Spinal cord (tissue), 10 donors: ENCODE measurements around the gene EEIG2. TPM values are rescaled to one million over a fixed set of nuclear protein-coding genes. Genes with fewer than 3 reads are reported as not detected.
"Not testable (repeated sequence)": the region's sequence is repeated elsewhere in the genome, so short reads cannot be mapped to it uniquely, and the experiment has no call there.

ENCODE experiments used
- DNase-seq, 6 donors: peaks; one replicate each; pipeline versions ENCODE4 v3.0.0 to v3.0.0-alpha.2; 2013 to 2015; ENCODE audit warnings: low spot score in 6 of 6, low read depth in 4 of 6
- H3K27ac ChIP-seq: one replicate; pipeline ENCODE4 v1.5.1; 2013; ENCODE audit warnings: low read depth, low read length, control low read depth
- H3K27me3 ChIP-seq: one replicate; pipeline ENCODE4 v1.6.1; 2013; ENCODE audit warnings: low read length; ENCODE audit not compliant: control insufficient read depth, insufficient read depth
- H3K36me3 ChIP-seq: one replicate; pipeline ENCODE4 v1.6.1; 2013; ENCODE audit warnings: low read length; ENCODE audit not compliant: control insufficient read depth, insufficient read depth
- H3K4me1 ChIP-seq: one replicate; pipeline ENCODE4 v1.6.1; 2013; ENCODE audit warnings: low read length; ENCODE audit not compliant: control insufficient read depth, insufficient read depth
- H3K4me3 ChIP-seq: one replicate; pipeline ENCODE4 v1.5.1; 2013; ENCODE audit warnings: low read depth, low read length, control low read depth
- H3K9me3 ChIP-seq: one replicate; pipeline ENCODE4 v1.6.1; 2013; ENCODE audit warnings: low read length; ENCODE audit not compliant: control insufficient read depth, insufficient read depth
- WGBS: methylation state at CpG from one replicate; pipeline ENCODE4 v1.1.5; 2013; ENCODE audit warnings: missing lambda C conversion rate; ENCODE audit not compliant: insufficient coverage; 5-methylcytosine and 5-hydroxymethylcytosine counted together
- polyA plus RNA-seq, 2 donors: library from polyadenylated mRNA; unstranded; fragments of 120-200 nt; gene quantifications; one replicate each; pipeline ENCODE4 v1.2.1, GENCODE V29; 2013; ENCODE audit not compliant: insufficient read length in 2 of 2
- total RNA-seq, 2 donors: library from RNA; depleted of rRNA in 1 of 2; stranded (reverse); fragments of 120-200 nt in 1 of 2; fragments of >200 nt in 1 of 2; gene quantifications; one replicate each; pipeline versions ENCODE4 v1.2.3 to v1.2.4, GENCODE V29; 2013 to 2014
- donor health status: healthy.

The EEIG2 gene
- total and polyA plus RNA-seq, 4 donors: 23.2 to 104 (median 30.2) TPM

DNA sequence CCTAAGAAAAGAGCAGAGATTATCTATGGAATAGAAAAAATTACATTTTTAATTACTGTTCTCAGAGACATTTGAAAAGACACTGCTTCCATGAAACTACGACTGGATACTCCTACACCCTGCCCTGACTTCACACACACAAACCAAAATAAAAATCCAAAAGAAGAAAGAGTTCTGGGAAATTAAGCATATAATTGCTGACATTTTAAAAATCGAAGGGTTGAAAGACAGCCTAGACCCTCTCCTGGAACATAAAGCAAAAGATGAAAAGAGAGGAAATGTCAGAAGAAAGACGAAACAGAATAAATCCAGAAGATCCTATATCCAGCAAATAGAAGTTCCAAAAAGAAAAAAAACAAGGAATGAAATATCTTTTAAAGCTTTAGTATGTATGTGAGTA, 32.8 kb upstream of the EEIG2 start:
- WGBS: no CpG with 5 or more reads among the region's 3 CpGs
- Histone ChIP-seq H3K4me3 (no peak overlapping the region), H3K27ac (no peak overlapping the region), H3K9me3 (no peaks in the 10 kb centered on the region), H3K27me3 (no peaks in the 10 kb centered on the region), H3K4me1 (no peaks in the 10 kb centered on the region), H3K36me3 (no peaks in the 10 kb centered on the region)
- DNase-seq: no peak

- Histone ChIP-seq H3K9me3 (no peaks in the 10 kb centered on the region), H3K4me1 (no peaks in the 10 kb centered on the region), H3K27ac (no peak overlapping the region), H3K36me3 (no peaks in the 10 kb centered on the region), H3K27me3 (no peaks in the 10 kb centered on the region), H3K4me3 (no peak overlapping the region)
- 100% methylated on average over 1 of the region's 2 CpGs for WGBS
- DNase-seq: no peak
Measured at GRCh38 chr1:108527837-108528236, 32.1 kb upstream of the EEIG2 start.

DNA sequence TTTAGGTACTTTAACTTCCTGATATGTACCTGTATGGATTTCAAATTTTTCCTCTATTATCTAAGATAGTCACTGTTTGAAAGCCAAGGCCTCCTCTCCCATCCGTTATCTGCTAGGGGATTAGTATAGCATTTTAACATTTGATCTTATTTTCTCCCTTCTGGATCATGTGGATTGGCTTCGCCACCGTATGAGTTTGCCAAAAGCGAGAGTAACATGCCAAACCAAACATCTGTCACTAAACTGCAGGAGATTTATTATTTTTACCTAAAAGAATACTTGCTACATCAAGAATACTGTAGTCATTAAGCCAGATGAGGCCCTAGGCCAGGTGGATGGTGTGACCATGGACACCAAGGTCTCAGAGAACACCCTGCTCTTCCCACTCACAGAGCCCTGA, 28.5 kb upstream of the EEIG2 start:
- H3K36me3 ChIP-seq: no peaks in the 10 kb centered on the region
- no CpG with 5 or more reads among the region's 4 CpGs for WGBS
- no peak overlapping the region for H3K4me3 ChIP-seq
- H3K9me3 ChIP-seq: no peaks in the 10 kb centered on the region
- H3K4me1 ChIP-seq: no peaks in the 10 kb centered on the region
- no peaks in the 10 kb centered on the region for H3K27me3 ChIP-seq
- no peak overlapping the region for H3K27ac ChIP-seq
- DNase-seq: peak in 1 of 6 donors; percentile 27

GRCh38 chr1:108532730-108533129, 27.2 kb upstream of the EEIG2 start:
- no peak overlapping the region for H3K27ac ChIP-seq
- H3K27me3 ChIP-seq: no peaks in the 10 kb centered on the region
- 73% methylated on average over 4 of the region's 4 CpGs for WGBS
- H3K4me3 ChIP-seq: no peak overlapping the region
- H3K36me3 ChIP-seq: no peaks in the 10 kb centered on the region
- H3K9me3 ChIP-seq: no peaks in the 10 kb centered on the region
- DNase-seq: no peak
- H3K4me1 ChIP-seq: no peaks in the 10 kb centered on the region

DNA sequence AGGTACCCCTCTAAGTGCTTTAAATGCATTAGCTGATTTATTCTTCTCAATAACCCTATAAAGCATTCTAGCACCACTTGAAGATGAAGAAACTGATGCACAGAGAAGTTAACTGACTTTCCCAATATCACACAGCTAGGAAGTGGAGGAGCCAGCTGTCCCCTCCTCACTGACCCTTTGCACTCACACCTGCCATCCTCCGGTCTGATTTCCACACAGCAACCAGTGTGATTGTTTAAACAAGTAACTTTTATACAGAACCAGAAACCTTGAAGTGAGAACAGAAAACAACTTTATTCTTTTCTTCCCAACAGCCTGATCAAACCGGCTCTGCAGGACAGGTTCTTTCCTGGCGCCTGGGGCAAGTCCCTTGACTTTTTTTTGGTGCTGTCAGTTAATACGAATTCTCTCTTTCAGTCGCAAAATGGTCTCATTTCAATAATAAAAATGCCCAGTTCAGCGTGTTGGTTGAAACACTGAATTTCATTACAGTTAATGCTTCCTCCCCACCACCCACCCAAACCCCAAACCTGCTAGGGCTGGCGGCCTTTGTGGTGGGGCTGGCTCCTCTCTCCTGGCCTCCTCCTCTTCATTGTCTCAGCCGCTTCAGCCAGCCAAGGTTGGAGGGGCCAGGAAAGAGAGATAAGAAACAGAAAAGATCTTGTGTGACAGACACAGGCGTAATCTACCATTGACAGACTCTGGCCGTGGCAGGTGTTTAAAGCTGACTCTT, 26.4 kb upstream of the EEIG2 start:
- H3K27ac ChIP-seq: no peak overlapping the region
- DNase-seq: no peak
- no peaks in the 10 kb centered on the region for H3K27me3 ChIP-seq
- no peak overlapping the region for H3K4me3 ChIP-seq
- no peaks in the 10 kb centered on the region for H3K9me3 ChIP-seq
- 47% methylated on average over 7 of the region's 10 CpGs for WGBS
- H3K4me1 ChIP-seq: no peaks in the 10 kb centered on the region
- H3K36me3 ChIP-seq: no peaks in the 10 kb centered on the region

GRCh38 chr1:108534759-108535158, 25.1 kb upstream of the EEIG2 start:
- H3K4me3 ChIP-seq: no peak overlapping the region
- H3K27me3 ChIP-seq: no peaks in the 10 kb centered on the region
- no peak for DNase-seq
- H3K27ac ChIP-seq: no peak overlapping the region
- no peaks in the 10 kb centered on the region for H3K9me3 ChIP-seq
- no peaks in the 10 kb centered on the region for H3K4me1 ChIP-seq
- H3K36me3 ChIP-seq: no peaks in the 10 kb centered on the region
- 100% methylated on average over 3 of the region's 3 CpGs for WGBS

DNA sequence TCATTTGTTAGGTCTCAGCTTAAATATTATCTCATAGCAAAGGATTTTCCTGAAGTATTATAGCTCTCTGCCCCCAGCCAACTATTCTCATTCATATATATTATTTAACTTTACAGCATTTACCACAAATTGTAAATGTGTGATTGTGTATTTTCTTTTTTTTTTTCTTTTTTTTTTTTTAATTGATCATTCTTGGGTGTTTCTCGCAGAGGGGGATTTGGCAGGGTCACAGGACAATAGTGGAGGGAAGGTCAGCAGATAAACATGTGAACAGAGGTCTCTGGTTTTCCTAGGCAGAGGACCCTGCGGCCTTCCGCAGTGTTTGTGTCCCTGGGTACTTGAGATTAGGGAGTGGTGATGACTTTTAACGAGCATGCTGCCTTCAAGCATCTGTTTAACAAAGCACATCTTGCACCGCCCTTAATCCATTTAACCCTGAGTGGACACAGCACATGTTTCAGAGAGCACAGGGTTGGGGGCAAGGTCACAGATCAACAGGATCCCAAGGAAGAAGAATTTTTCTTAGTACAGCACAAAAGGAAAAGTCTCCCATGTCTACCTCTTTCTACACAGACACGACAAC, 24.5 kb upstream of the EEIG2 start:
- WGBS: 90% methylated on average over 1 of the region's 6 CpGs
- H3K27ac ChIP-seq, H3K27me3 ChIP-seq, H3K9me3 ChIP-seq, DNase-seq, H3K4me3 ChIP-seq, H3K36me3 ChIP-seq, H3K4me1 ChIP-seq: not testable (repeated sequence)

- H3K27ac ChIP-seq, H3K36me3 ChIP-seq, H3K9me3 ChIP-seq, H3K27me3 ChIP-seq, H3K4me3 ChIP-seq, DNase-seq, H3K4me1 ChIP-seq: not testable (repeated sequence)
- 93% methylated on average over 7 of the region's 27 CpGs for WGBS
Measured at GRCh38 chr1:108536021-108536420, 23.9 kb upstream of the EEIG2 start.

DNA sequence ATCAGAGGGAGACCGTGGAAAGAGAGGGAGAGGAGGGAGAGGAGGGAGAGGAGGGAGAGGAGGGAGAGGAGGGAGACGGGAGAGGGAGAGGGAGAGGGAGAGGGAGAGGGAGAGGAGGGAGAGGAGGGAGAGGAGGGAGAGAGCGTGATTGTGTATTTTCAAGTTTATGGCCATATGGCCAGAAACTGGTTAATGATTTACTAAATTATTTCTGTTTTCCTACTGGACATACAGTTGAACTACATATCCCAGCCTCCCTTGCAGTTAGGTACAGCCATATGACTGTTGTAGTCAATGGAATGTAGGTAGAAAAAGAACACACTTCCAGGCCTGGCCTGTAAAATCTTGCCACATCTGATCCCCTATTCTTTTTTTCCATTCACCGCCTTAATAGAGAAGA, 23.1 kb upstream of the EEIG2 start:
- H3K27ac ChIP-seq, H3K36me3 ChIP-seq, H3K27me3 ChIP-seq, H3K4me3 ChIP-seq, H3K4me1 ChIP-seq, H3K9me3 ChIP-seq, DNase-seq: not testable (repeated sequence)
- WGBS: no CpG with 5 or more reads among the region's 4 CpGs

DNA sequence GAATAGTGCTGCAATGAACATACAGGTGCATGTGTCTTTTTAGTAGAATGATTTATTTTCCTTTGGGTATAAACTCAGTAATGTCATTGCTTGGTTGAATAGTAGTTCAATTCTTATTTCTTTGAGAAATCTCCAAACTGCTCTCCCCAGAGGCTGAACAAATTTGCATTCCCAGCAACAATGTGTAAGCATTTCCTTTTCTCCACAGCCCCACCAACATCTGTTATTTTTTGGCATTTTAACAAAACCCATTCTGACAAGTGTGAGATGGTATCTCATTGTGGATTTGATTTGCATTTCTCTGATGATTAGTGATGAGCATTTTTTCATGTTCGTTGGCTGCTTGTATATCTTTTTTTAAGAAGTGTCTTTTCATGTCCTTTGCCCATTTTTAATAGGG, 21.9 kb upstream of the EEIG2 start:
- no peaks in the 10 kb centered on the region for H3K4me1 ChIP-seq
- no peak overlapping the region for H3K4me3 ChIP-seq
- WGBS: no CpG with 5 or more reads among the region's 1 CpG
- H3K36me3 ChIP-seq: no peaks in the 10 kb centered on the region
- H3K27ac ChIP-seq: no peak overlapping the region
- no peaks in the 10 kb centered on the region for H3K9me3 ChIP-seq
- H3K27me3 ChIP-seq: no peaks in the 10 kb centered on the region
- DNase-seq: no peak
